HepG2 (cell line): ENCODE data around the gene CRYGS. TPM values are rescaled to one million over a fixed set of nuclear protein-coding genes. Genes with fewer than 3 reads are reported as not detected.

Source experiments
- ELF3 ChIP-seq: IDR thresholded peaks from 2 replicates; pipeline ENCODE4 v1.6.1; 2016; ENCODE audit warnings: missing genetic modification reagents, missing compliant biosample characterization
- FOXA3 ChIP-seq: IDR thresholded peaks from 2 replicates; pipeline ENCODE4 v1.6.1; 2016; ENCODE audit warnings: missing genetic modification reagents, missing compliant biosample characterization
- GATAD1 ChIP-seq: IDR thresholded peaks from 2 replicates; pipeline ENCODE4 v1.6.1; 2016; ENCODE audit warnings: missing genetic modification reagents, missing compliant biosample characterization
- HNF4A ChIP-seq: sonication (generic); formaldehyde crosslinking; IDR thresholded peaks from 2 replicates; pipeline ENCODE4 v1.4.0; 2020; ENCODE audit warnings: missing genetic modification reagents
- PHF8 ChIP-seq: sonication (generic); formaldehyde crosslinking; IDR thresholded peaks from 2 replicates; pipeline ENCODE4 v1.5.0; 2020; ENCODE audit warnings: missing genetic modification reagents
- SP1 ChIP-seq, 2 experiments: fragments of 450-650 bp in 1 of 2; sonication (generic) in 1 of 2; formaldehyde crosslinking in 1 of 2; IDR thresholded peaks; 2 replicates each; pipeline versions ENCODE4 v1.4.0 to v1.6.1; 2016 to 2020; ENCODE audit warnings: missing genetic modification reagents in 1 of 2
- ZNF768 ChIP-seq: sonication (generic); formaldehyde crosslinking; IDR thresholded peaks from 2 replicates; pipeline ENCODE4 v1.4.0; 2020; ENCODE audit warnings: missing genetic modification reagents
- ZNF788 ChIP-seq: sonication (generic); formaldehyde crosslinking; IDR thresholded peaks from 2 replicates; pipeline ENCODE4 v1.5.0; 2020; ENCODE audit warnings: mild to moderate bottlenecking, missing genetic modification reagents, borderline replicate concordance
- polyA plus RNA-seq, 8 experiments: library from polyadenylated mRNA; depleted of rRNA in 3 of 8; stranded (reverse) in 7 of 8; unstranded in 1 of 8; fragments of >200 nt; fragmentation: Illumina TruSeq in 4 of 8; extraction: Trizol in 4 of 8; gene quantifications; 2 replicates each; pipeline versions ENCODE4 v1.2.1 to v1.2.3, GENCODE V29; 2011 to 2016; ENCODE audit warnings: low read depth in 4 of 8, missing spikeins in 1 of 8, mixed read lengths in 1 of 8; ENCODE audit not compliant: insufficient read depth in 1 of 8
- total RNA-seq, 5 experiments: library from RNA; depleted of rRNA; stranded (reverse); fragments of >200 nt; fragmentation: Illumina TruSeq; extraction: Trizol; gene quantifications; 2 replicates each; pipeline ENCODE4 v1.2.3, GENCODE V29; 2016; ENCODE audit warnings: low read depth in 1 of 5
- TF ChIP-seq, protein P1 (sequence below): sonication (generic); formaldehyde crosslinking; IDR thresholded peaks from 2 replicates; pipeline ENCODE4 v1.8.1; 2022; ENCODE audit warnings: low read depth, mild to moderate bottlenecking, missing genetic modification reagents
- TF ChIP-seq, protein P2 (sequence below): sonication (generic); formaldehyde crosslinking; IDR thresholded peaks from 2 replicates; pipeline ENCODE4 v1.4.0; 2020; ENCODE audit warnings: missing genetic modification reagents
- TF ChIP-seq, protein P3 (sequence below), 2 experiments: sonication (generic) in 1 of 2; formaldehyde crosslinking in 1 of 2; IDR thresholded peaks; 2 replicates each; pipeline versions ENCODE4 v1.4.0 to v1.6.1; 2018 to 2020; ENCODE audit warnings: missing genetic modification reagents in 2 of 2, borderline replicate concordance in 1 of 2, low read depth in 1 of 2, mild to moderate bottlenecking in 1 of 2, missing biosample characterization in 1 of 2
- TF ChIP-seq, protein P4 (sequence below): IDR thresholded peaks from 2 replicates; pipeline ENCODE4 v1.6.1; 2018; ENCODE audit warnings: missing genetic modification reagents
- TF ChIP-seq, protein P5 (sequence below): sonication (generic); formaldehyde crosslinking; IDR thresholded peaks from 2 replicates; pipeline ENCODE4 v1.5.0; 2020; ENCODE audit warnings: mild to moderate bottlenecking, missing genetic modification reagents
- TF ChIP-seq, protein P6 (sequence below): sonication (generic); formaldehyde crosslinking; IDR thresholded peaks from 2 replicates; pipeline ENCODE4 v1.8.0; 2022; ENCODE audit warnings: mild to moderate bottlenecking, missing genetic modification reagents, moderate library complexity

CRYGS gene
- total and polyA plus RNA-seq, 2 of the 13 experiments (the other 11 are each of a cell fraction or from before 2014, with no cell fraction given): 2.1 to 6.7 TPM

DNA sequence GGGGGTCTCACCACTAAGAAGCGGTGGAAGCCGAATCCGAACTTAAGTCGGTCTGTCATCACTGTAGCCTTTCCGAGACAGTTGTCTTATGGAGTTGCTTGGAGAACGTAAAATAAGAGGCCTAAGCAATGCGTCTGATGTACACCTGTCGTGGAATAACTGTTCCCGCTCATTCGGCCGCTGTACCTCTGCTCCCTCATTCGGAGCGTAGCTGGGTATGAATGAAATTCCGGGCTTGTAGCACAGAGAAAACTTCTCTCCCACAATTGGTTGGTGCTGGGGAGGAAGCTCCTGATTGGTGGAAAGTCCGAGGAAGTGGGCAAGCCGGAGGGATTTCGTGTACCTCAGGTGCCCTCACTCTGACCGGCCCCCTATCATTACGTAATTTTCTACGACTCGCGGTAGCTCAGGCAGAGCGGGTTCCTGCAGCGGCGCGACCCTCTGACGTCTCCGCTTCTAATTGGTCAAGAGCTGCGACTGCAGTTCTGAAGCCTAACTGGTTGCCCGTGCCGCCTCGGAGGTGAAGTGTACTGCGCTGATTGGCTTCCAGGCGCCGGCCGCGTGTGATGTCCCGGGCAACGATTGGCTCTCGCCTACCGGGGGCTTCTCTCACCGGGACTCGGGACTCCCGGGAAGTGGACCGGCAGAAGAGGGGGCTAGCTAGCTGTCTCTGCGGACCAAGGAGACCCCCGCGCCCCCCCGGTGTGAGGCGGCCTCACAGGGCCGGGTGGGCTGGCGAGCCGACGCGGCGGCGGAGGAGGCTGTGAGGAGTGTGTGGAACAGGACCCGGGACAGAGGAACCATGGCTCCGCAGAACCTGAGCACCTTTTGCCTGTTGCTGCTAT lies 26.1 kb upstream of the CRYGS start, which contains the start of gene DNAJB11 (continued):
- TF ChIP-seq, protein P1, sequence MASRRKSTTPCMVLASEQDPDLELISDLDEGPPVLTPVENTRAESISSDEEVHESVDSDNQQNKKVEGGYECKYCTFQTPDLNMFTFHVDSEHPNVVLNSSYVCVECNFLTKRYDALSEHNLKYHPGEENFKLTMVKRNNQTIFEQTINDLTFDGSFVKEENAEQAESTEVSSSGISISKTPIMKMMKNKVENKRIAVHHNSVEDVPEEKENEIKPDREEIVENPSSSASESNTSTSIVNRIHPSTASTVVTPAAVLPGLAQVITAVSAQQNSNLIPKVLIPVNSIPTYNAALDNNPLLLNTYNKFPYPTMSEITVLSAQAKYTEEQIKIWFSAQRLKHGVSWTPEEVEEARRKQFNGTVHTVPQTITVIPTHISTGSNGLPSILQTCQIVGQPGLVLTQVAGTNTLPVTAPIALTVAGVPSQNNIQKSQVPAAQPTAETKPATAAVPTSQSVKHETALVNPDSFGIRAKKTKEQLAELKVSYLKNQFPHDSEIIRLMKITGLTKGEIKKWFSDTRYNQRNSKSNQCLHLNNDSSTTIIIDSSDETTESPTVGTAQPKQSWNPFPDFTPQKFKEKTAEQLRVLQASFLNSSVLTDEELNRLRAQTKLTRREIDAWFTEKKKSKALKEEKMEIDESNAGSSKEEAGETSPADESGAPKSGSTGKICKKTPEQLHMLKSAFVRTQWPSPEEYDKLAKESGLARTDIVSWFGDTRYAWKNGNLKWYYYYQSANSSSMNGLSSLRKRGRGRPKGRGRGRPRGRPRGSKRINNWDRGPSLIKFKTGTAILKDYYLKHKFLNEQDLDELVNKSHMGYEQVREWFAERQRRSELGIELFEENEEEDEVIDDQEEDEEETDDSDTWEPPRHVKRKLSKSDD (CRISPR knock-in tag): peak; percentile 95
- TF ChIP-seq HNF4A (CRISPR knock-in tag) (0 out of 2 replicates have a peak, but pooled peaks have one; percentile 15), FOXA3 (CRISPR knock-in tag) (0 out of 2 replicates have a peak, but pooled peaks have one; percentile 26), SP1 (IDR thresholded peaks at IDR 0.05) (no peak), SP1 (CRISPR knock-in tag; IDR thresholded peaks at IDR 0.05) (peak; percentile 67; the same call in 1 of the 2 replicates), ZNF788 (CRISPR knock-in tag) (peak; percentile 36; the same call in 1 of the 2 replicates), GATAD1 (CRISPR knock-in tag) (peak; percentile 98), PHF8 (CRISPR knock-in tag) (peak; percentile 82), ZNF768 (CRISPR knock-in tag) (peak; percentile 42; the same call in 1 of the 2 replicates), ELF3 (peak; percentile 79)
- TF ChIP-seq, protein P2, sequence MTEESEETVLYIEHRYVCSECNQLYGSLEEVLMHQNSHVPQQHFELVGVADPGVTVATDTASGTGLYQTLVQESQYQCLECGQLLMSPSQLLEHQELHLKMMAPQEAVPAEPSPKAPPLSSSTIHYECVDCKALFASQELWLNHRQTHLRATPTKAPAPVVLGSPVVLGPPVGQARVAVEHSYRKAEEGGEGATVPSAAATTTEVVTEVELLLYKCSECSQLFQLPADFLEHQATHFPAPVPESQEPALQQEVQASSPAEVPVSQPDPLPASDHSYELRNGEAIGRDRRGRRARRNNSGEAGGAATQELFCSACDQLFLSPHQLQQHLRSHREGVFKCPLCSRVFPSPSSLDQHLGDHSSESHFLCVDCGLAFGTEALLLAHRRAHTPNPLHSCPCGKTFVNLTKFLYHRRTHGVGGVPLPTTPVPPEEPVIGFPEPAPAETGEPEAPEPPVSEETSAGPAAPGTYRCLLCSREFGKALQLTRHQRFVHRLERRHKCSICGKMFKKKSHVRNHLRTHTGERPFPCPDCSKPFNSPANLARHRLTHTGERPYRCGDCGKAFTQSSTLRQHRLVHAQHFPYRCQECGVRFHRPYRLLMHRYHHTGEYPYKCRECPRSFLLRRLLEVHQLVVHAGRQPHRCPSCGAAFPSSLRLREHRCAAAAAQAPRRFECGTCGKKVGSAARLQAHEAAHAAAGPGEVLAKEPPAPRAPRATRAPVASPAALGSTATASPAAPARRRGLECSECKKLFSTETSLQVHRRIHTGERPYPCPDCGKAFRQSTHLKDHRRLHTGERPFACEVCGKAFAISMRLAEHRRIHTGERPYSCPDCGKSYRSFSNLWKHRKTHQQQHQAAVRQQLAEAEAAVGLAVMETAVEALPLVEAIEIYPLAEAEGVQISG (CRISPR knock-in tag): peak; percentile 98
- TF ChIP-seq, protein P3, sequence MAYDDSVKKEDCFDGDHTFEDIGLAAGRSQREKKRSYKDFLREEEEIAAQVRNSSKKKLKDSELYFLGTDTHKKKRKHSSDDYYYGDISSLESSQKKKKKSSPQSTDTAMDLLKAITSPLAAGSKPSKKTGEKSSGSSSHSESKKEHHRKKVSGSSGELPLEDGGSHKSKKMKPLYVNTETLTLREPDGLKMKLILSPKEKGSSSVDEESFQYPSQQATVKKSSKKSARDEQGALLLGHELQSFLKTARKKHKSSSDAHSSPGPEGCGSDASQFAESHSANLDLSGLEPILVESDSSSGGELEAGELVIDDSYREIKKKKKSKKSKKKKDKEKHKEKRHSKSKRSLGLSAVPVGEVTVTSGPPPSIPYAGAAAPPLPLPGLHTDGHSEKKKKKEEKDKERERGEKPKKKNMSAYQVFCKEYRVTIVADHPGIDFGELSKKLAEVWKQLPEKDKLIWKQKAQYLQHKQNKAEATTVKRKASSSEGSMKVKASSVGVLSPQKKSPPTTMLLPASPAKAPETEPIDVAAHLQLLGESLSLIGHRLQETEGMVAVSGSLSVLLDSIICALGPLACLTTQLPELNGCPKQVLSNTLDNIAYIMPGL (CRISPR knock-in tag; IDR thresholded peaks at IDR 0.05; ENCODE audit: borderline replicate concordance in 1 of 2, low read depth in 1 of 2): peak; percentile 46 to 52; a peak in 1 of 4 replicates
- TF ChIP-seq, protein P4, sequence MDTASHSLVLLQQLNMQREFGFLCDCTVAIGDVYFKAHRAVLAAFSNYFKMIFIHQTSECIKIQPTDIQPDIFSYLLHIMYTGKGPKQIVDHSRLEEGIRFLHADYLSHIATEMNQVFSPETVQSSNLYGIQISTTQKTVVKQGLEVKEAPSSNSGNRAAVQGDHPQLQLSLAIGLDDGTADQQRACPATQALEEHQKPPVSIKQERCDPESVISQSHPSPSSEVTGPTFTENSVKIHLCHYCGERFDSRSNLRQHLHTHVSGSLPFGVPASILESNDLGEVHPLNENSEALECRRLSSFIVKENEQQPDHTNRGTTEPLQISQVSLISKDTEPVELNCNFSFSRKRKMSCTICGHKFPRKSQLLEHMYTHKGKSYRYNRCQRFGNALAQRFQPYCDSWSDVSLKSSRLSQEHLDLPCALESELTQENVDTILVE: peak; percentile 55; the same call in 1 of the 2 replicates
- TF ChIP-seq, protein P5, sequence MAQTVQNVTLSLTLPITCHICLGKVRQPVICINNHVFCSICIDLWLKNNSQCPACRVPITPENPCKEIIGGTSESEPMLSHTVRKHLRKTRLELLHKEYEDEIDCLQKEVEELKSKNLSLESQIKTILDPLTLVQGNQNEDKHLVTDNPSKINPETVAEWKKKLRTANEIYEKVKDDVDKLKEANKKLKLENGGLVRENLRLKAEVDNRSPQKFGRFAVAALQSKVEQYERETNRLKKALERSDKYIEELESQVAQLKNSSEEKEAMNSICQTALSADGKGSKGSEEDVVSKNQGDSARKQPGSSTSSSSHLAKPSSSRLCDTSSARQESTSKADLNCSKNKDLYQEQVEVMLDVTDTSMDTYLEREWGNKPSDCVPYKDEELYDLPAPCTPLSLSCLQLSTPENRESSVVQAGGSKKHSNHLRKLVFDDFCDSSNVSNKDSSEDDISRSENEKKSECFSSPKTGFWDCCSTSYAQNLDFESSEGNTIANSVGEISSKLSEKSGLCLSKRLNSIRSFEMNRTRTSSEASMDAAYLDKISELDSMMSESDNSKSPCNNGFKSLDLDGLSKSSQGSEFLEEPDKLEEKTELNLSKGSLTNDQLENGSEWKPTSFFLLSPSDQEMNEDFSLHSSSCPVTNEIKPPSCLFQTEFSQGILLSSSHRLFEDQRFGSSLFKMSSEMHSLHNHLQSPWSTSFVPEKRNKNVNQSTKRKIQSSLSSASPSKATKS (CRISPR knock-in tag): no peak
- TF ChIP-seq, protein P6, sequence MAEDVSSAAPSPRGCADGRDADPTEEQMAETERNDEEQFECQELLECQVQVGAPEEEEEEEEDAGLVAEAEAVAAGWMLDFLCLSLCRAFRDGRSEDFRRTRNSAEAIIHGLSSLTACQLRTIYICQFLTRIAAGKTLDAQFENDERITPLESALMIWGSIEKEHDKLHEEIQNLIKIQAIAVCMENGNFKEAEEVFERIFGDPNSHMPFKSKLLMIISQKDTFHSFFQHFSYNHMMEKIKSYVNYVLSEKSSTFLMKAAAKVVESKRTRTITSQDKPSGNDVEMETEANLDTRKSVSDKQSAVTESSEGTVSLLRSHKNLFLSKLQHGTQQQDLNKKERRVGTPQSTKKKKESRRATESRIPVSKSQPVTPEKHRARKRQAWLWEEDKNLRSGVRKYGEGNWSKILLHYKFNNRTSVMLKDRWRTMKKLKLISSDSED (CRISPR knock-in tag): no peak
